ENCODE results near the gene GALNT10. TPM values are rescaled to one million over a fixed set of nuclear protein-coding genes. Genes with fewer than 3 reads are reported as not detected.

The GALNT10 gene
- total and polyA plus RNA-seq, 9 of the 15 experiments (the other 6 are each of a cell fraction or from before 2014, with no cell fraction given) = 4.6 to 37.1 (median 13.3) TPM

GRCh38 chr5:154189819-154190594, 526 bp upstream of the GALNT10 start (continued):
- TF ChIP-seq MGA (IDR thresholded peaks at IDR 0.05) (peak; percentile 58), ZNF77 (CRISPR knock-in tag; IDR thresholded peaks at IDR 0.05) (no peak), MCM5 (IDR thresholded peaks at IDR 0.05; ENCODE audit: low read depth) (no peak), HNRNPL (IDR thresholded peaks at IDR 0.05; ENCODE audit: low read depth, low read length) (peak; percentile 96), CREM (IDR thresholded peaks at IDR 0.05; ENCODE audit: low read depth) (no peak), IRF9 (tag; IDR thresholded peaks at IDR 0.05) (no peak), PTBP1 (IDR thresholded peaks at IDR 0.05; ENCODE audit: low read depth, low read length) (no peak), ERF (CRISPR knock-in tag; IDR thresholded peaks at IDR 0.05) (no peak), NR2C2 (CRISPR knock-in tag; IDR thresholded peaks at IDR 0.05) (no peak), NR2C2 (tag; IDR thresholded peaks at IDR 0.05) (0 out of 2 replicates have a peak, but pooled peaks have one; percentile 16), CBX1 (IDR thresholded peaks at IDR 0.05; ENCODE audit: low read depth) (peak; percentile 79), EZH2 (IDR thresholded peaks at IDR 0.05; ENCODE audit: borderline replicate concordance, low read depth, low read length) (no peak), HINFP (tag; conservative IDR thresholded peaks at IDR 0.05; ENCODE audit: low read depth) (no peak), L3MBTL2 (IDR thresholded peaks at IDR 0.05) (peak; percentile 81)

Measured in K562 (cell line).